HG02571 (cell line): ENCODE data around the gene TPRA1.

ENCODE experiments used
- ATAC-seq: cut with Tn5 transposase; IDR thresholded peaks from one replicate; pipeline ENCODE4 v1.9.1; 2021; ENCODE audit warnings: mild to moderate bottlenecking, moderate library complexity; ENCODE audit not compliant: unreplicated experiment

Gene TPRA1

GRCh38 chr3:127590593-127591465 is at the start of gene TPRA1:
Gene TPRA1 (minus strand): TSS chr3:127590733. CDS start chr3:127580146, 10,587 bp downstream.
- peak; percentile 72 for ATAC-seq

- no peak for ATAC-seq
Observed at GRCh38 chr3:127640042-127640355, 49.5 kb upstream of the TPRA1 start.

GRCh38 chr3:127639173-127640041 is 48.9 kb upstream of the TPRA1 start:
- no peak for ATAC-seq

GRCh38 chr3:127637971-127638370 is 47.4 kb upstream of the TPRA1 start:
- no peak for ATAC-seq

- ATAC-seq: no peak
Observed at GRCh38 chr3:127637546-127637945, 47.0 kb upstream of the TPRA1 start.

GRCh38 chr3:127634653-127635052 is 44.1 kb upstream of the TPRA1 start:
- no peak for ATAC-seq

- no peak for ATAC-seq
Observed at GRCh38 chr3:127632035-127632820, 41.7 kb upstream of the TPRA1 start.

- ATAC-seq: no peak
Observed at GRCh38 chr3:127630811-127631714, 40.5 kb upstream of the TPRA1 start.

GRCh38 chr3:127629467-127630403 is 39.2 kb upstream of the TPRA1 start:
- no peak for ATAC-seq

- no peak for ATAC-seq
Observed at GRCh38 chr3:127628788-127629466, 38.4 kb upstream of the TPRA1 start, which contains the start of gene PODXL2. Gene PODXL2 (plus strand): TSS chr3:127629185. CDS start chr3:127629220, 35 bp downstream.

GRCh38 chr3:127628426-127628787 is 37.9 kb upstream of the TPRA1 start:
- ATAC-seq: no peak

- ATAC-seq: no peak
Observed at GRCh38 chr3:127625821-127626220, 35.3 kb upstream of the TPRA1 start.

GRCh38 chr3:127624063-127624462 is 33.5 kb upstream of the TPRA1 start:
- ATAC-seq: no peak

- no peak for ATAC-seq
Observed at GRCh38 chr3:127622772-127623576, 32.4 kb upstream of the TPRA1 start.

GRCh38 chr3:127622031-127622430 is 31.5 kb upstream of the TPRA1 start:
- no peak for ATAC-seq

GRCh38 chr3:127620637-127621375 is 30.3 kb upstream of the TPRA1 start:
- no peak for ATAC-seq

- ATAC-seq: no peak
Observed at GRCh38 chr3:127618891-127619290, 28.4 kb upstream of the TPRA1 start.
